Effector CD8-positive, alpha-beta T cell (primary cell): ENCODE measurements around the gene ATP5MC2.
A peak's percentile ranks its signal among the peaks of the same experiment; 100 is the strongest.
"Not testable (repeated sequence)": the region's sequence is repeated elsewhere in the genome, so short reads cannot be mapped to it uniquely, and the experiment has no call there.

Source experiments
- DNase-seq: peaks from one replicate; lab custom pipeline; 2025; lab: John Stamatoyannopoulos, UW

Gene ATP5MC2

DNA sequence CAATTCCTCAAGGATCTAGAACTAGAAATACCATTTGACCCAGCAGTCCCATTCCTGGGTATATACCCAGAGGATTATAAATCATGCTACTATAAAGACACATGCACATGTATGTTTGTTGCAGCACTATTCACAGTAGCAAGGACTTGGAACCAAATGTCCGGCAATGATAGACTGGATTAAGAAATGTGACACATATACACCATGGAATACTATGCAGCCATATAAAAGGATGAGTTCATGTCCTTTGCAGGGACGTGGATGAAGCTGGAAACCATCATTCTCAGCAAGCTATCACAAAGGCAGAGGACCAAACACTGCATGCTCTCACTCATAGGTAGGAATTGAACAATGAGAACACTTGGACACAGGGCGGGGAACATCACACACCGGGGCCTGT, 29.6 kb downstream of the ATP5MC2 start:
- DNase-seq = not testable (repeated sequence)

DNA sequence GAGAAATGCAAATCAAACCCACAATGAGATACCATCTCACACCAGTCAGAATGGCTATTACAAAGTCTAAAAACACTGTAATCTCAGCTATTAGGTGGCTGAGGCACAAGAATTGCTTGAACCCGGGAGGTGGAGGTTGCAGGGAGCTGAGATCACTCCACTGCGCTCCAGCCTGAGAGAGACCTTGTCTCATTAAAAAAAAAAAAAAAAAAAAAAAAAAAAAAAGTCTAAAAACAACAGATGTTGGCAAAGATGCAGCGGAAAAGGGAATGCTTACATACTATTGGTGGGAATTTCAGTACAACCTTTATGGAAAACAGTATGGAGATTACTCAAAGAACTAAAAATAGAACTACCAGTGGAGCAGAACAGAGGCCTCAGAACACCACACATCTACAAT, 30.7 kb downstream of the ATP5MC2 start:
- no peak for DNase-seq

DNA sequence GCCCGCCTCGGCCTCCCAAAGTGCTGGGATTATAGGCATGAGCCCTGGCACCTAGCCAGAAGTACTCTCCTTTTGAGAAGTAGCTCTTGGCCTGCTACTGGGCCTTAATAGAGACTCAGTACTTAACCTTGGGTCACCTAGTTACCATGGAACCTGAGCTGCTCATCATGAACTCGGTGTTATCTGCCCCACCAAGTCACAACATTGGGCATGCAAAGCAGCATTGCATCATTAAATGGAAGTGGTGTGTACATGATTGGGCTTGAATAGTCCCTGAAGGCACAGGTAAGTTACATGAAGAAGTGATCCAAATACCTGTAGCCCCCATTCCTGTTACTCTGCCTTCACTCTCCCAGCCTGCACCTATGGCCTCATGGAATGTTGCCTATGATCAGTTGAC, 31.8 kb downstream of the ATP5MC2 start:
- DNase-seq = no peak

DNA sequence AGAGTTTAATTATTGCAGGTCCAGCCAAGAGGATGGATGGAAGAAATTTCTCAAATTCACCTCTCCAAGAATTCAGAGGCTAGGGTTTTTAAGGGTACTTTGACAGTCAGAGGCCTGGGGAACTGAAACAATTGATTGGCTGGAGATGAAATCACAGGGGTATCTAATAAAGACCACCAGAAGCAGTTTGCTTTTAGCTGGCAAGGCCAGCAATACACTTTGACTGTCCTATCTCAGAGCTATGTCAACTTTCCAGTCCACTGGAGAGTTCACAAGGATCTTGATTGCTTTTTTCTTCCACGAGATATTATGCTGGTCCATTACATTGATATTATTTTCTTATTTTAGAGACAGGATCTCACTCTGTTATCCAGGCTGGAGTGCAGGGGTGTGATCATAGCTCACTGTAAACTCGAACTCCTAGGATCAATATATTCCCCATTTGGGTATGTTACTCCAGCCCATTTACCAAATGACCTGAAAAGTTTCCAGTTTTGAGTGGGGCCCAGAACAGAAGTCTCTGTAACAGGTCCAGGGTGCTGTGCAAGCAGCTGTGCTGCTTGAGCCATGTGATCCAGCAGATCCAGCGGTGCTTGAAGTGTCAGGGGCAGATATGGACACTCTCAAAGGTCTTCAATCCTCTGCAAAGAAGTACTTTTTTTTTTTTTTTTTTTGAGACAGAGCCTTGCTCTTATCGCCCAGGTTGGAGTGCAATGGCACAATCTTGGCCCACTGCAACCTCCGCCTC, 32.5 kb downstream of the ATP5MC2 start:
- no peak for DNase-seq

DNA sequence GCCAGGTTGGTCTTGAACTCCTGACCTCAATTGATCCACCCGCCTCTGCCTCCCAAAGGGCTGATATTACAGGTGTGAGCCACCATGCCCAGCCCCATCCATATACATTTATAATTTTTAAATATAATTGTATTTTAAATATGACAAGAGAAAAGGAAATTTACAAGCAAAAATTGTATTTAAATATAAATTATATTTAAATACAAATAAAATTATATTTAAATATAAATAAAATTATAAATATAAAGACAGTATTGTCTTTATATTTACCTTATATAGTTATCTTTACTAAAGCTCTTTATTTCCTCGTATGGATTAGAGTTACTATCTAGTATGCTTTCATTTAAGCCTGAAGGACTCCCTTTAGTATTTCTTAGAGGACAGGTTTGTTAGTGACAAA, 37.8 kb downstream of the ATP5MC2 start:
- DNase-seq = no peak

DNA sequence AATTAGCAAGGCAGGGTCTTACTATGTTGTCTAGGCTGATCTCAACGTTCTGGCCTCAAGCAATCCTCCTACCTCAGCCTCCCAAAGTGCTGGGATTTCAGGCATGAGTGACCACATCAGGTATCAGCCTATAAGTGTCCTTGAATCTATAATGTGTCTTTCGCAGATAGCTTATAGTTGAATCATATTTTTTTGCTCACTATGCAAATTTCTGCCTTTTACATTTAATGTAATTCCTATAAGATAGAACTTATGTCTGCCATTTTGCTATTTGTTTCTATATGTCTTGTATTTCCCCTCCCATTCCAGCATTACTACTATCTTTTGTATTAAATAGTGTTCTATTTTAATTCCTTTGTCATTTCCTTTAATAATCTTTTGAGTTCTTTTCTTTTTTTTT, 39.2 kb downstream of the ATP5MC2 start:
- DNase-seq = no peak

DNA sequence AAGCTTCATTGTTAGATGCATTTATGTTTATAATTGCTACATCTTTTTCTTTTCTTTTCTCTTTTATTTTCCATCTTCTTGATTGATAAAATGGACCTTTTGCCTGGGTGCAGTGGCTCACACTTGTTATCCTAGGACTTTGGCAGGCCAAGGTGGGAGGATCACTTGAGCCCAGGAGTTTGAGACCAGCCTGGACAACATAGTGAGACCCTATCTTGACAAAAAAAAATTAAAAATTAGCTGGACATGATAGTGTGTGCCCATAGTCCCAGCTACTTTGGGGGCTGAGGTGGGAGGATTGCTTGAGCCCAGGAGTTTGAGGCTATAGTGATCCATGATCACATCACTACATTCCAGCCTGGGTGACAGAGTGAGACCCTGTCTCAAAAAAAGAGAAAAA, 40.2 kb downstream of the ATP5MC2 start:
- DNase-seq = not testable (repeated sequence)

DNA sequence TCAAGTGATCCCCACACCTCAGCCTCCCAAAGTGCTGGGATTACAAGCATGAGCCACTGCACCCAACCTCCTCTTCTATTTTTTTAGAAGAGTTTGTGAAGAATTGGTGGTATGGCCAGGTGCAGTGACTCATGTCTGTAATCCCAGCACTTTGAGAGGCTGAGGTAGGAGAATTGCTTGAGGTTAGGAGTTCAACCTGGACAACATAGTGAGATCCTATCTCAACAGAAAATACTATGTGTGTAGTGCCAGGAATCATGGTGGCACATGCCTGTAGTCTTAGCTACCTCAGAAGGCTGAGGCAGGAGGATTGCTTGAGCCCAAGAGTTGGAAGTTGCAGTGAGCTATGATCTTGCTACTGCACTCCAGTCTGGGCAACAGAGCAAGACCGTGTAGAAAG, 44.2 kb downstream of the ATP5MC2 start:
- no peak for DNase-seq

DNA sequence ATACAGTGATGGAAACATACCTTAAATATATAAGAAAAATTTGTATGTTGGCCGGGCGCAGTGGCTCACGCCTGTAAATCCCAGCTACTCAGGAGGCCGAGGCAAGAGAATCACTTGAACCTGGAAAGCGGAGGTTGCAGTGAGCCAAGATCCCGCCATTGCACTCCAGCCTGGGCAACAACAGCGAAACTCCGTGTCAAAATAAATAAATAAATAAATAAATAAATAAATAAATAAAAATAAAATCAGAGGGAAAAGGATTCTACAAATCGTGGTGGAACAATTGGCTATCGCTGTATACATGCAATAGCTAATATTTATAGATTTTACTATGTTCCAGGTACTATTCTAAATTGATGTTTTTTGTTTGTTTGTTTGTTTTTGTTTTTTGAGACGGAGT, 48.0 kb downstream of the ATP5MC2 start:
- DNase-seq = no peak

DNA sequence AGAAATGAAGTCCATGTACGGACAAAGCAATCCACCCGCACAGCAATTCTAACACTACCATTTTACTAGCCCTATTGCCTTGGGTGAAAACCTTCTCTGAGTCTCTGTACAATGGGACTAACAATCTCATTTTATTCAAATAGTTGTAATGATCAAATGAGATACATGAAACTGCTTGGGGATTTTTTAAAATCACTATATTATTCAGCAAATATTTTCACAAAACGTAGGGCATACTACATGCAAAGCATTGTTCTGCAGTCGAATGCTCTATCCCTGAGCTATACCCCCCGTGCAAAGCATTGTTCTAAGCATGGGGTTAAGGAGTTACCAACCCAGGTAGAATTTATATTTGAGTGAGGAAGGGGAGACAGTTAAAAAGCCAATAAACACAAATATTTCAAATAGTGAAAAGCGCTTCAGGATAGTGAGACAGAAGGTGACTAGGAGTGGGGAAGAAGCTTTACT, 49.1 kb downstream of the ATP5MC2 start:
- no peak for DNase-seq

DNA sequence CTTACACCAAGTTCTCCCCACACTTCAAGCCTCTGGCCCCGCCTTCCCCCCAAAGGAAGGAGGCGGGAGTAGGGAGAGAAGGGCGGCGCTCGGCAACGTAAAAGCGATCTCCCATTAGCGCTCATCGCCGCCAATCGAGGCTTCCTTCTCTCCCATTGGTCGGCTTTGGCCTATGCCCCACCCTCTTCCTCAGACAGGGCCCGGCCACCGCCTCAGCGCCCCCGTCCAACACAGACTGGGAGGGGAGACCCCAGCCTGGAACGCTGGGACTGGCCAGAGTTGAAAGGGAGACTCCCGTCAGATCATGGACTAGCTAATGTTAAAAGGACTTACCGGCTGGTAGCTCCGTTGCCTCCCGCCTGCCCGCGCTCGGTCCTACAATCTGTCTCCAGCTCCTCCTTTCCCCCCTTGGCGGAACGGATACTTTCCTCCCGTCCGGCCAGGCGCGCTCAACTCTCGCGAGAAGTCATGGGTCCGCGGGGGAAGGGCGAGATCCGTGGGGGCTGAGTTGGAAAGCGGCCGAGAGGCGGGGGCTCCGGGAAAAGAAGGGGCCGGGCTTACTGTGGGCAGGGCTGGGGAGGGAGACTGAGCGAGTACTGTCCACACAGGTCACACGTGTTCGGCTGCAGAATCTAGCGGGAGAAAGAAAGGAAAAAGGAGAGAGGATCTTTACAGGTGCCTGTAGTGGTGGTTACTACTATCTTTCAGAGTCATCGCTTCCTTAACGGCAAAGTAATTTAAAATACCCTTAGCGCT, 49.8 kb downstream of the ATP5MC2 start, which contains the start of gene ATF7:
Gene ATF7 (minus strand): TSS at position 437 of the 756 bp plus-strand sequence. CDS start 25,382 bp downstream, outside the sequence.
- peak; percentile 98 for DNase-seq

DNA sequence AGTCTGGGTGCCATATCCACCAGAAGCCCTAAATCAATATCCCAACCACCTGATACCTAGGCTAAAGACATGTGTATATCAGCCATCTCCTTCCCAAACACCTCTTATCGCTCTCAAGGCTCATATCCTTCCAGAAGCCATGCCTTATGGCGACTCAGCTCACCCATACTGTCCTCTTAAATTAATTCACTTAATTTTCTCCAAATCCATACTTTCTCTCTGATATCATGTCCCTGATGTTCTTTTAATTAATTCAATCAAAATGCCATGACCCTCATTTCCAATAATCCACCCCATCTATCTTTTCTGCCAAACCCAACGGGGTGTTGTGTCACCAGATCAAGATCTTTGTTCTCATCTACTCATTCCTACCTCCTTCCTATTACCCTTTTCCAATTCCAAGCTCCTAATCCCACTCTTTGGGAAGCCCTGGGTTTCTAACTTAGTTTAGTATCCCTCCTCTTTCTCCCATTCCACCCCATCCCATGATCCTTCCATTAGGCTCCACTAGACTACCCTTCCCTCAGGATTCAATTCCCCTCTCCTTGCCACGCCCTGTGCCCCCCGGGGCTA, 50.4 kb downstream of the ATP5MC2 start:
- DNase-seq = no peak

DNA sequence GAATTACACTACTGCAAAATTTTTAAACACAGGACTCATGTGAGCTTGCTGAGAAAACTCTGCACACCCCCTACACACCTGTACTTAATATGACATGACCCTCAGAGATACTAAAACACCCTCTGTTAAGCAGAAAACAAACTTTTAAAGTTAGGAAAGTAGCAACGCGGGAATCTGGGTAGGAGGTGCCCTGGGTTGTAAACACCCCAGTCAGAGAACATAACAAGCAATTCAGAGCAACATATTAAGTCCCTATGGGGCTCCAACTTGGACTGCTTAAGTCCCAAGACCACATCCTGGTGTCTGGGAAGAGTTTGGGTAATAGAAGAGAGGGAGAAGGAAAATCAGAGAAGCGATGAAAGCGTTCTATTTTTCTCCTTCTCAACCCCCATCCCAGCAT, 50.9 kb downstream of the ATP5MC2 start:
- DNase-seq = no peak

DNA sequence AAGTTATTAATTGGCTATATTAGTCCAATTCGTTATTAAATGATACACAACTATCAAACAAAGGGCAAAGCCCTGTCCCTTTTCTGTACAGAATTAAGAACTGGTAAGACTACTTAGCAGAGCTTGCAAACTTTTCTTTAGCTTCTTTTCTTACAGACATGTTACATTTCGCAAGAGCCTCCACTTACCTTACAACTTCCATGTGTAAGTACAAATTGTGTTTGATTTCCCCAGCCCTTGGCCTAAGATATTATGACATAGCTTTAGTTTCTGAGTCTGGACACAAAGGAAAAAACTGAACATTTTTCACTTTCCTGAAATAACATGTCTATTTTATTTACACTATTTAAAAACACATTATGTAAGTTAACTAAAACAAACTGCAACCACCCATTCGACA, 51.4 kb downstream of the ATP5MC2 start:
- DNase-seq = no peak

DNA sequence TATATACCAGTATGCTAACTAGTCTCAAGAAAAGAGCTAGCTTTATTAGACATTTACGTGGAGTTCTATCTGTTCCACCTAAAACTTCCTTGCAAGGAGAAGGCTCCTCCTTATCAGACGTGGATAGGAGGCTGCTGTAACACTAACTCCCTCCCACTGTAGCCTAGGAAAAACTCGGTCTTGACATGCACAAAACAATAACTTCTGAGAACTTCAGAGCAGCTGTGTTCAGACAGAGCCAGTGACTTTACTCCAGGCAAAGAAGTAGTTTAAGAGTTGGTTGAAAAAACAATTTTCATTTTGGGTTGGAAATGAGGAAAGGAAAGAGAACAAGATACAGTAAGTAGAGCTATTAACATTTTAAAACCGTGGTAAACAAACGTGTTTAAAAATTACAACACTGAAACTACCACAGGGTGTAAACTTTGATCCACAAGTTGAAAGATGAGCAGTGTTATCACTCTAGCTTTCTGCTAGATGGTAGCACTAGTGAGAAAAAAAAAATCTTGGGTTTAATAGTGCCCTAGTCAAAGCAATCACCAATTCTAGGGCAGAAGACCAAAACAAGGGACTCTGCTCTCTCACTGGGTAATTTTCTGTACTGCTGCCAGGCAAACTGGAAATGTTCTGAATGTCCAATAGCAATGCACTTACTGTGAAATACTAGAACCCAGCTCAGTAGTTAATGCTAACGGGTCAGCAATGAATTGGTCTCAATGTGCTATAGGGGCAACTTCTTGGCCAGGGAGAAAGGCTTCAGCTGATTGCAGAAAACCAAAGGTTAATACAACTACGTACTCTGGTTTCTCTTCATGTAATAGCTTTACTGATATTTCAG, 52.1 kb downstream of the ATP5MC2 start:
- DNase-seq = no peak

DNA sequence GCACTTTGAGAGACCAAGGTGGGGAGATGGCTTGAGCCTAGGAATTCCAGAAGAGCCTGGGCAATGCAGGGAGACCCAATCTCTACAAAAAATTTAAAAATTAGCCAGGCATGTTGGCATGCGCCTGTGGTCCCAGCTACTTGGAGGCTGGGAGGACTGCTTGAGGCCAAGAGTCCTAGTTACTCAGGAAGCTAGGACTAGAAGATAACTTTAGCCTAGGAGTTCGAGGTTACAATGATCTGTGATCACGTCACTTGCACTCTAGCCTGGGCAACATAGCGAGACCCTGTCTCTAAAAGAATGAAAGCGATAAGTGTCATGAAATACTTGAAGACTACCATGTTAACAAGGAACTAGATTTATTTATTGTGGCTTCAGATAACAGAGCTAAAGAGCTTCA, 53.2 kb downstream of the ATP5MC2 start:
- no peak for DNase-seq

DNA sequence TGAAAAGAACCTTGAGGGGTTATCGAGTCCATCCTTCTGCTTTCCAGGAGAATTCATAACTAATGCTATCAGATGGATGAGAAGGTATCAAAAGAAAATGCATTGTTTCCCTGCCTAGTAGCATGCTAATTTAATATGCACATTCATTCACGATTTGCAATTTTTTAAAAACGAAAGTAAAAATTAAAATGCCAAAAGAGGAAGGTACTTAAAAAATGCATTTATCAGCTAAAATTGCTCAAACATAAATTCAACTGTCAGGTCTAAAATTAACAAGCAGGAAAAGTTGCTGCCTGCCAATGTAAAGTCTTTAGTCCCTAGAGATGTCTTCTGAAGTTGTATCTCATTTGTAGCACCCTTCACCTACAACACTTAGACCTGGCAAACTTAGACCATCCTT, 57.6 kb downstream of the ATP5MC2 start:
- DNase-seq = no peak

DNA sequence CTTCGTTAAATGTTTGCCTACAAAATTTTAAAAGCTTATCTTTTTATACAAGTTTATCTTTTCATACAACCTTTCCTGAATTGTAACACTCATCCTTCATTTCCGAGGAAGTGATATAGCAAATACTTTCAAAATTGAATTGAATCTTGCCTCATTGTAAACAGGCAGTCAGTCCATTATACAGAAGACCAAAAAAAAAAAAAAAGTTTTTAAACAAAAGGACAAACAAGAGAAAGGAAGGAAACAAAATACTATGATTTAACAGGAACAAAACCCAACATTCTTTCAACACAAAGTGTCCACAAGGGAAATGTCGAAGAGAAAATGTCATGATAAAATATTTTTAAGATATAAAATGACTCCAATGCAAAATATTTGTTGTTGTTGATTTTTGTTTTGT, 58.2 kb downstream of the ATP5MC2 start:
- no peak for DNase-seq

DNA sequence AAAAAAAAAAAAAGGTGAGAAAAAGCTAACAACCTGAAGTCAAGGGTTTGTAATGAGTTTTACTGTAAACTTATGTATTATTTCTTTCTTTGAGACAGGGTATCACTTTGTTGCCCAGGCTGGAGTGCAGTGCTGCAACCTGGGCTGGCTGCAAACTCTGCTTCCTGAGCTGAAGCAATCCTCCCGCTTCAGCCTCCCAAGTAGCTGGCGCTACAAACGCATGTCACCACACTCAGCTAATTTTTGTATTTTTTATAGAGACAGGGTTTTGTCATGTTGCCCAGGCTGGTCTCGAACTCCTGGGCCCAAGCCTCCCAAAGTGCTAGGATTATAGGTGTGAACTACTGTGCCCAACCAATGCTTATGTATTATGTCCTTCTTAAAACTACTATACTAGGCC, 58.9 kb downstream of the ATP5MC2 start:
- DNase-seq = no peak
